Stimulated activated CD8-positive, alpha-beta memory T cell treated with anti-CD3 and anti-CD28 coated beads, Interleukin-7, amount 100 ng/mL, for 48 hours (primary cell): ENCODE data around the gene TESK2.

Experiments
- DNase-seq, 2 donors: peaks; one replicate each; pipeline ENCODE4 v3.0.0-alpha.2; 2020; ENCODE audit warnings: low read depth in 1 of 2; ENCODE audit errors: extremely low read depth in 1 of 2

TESK2 gene

GRCh38 chr1:45510972-45511527 lies 20.1 kb upstream of the TESK2 start:
- DNase-seq = no peak

- no peak for DNase-seq
Observed at GRCh38 chr1:45510036-45510971, 19.3 kb upstream of the TESK2 start.

DNA sequence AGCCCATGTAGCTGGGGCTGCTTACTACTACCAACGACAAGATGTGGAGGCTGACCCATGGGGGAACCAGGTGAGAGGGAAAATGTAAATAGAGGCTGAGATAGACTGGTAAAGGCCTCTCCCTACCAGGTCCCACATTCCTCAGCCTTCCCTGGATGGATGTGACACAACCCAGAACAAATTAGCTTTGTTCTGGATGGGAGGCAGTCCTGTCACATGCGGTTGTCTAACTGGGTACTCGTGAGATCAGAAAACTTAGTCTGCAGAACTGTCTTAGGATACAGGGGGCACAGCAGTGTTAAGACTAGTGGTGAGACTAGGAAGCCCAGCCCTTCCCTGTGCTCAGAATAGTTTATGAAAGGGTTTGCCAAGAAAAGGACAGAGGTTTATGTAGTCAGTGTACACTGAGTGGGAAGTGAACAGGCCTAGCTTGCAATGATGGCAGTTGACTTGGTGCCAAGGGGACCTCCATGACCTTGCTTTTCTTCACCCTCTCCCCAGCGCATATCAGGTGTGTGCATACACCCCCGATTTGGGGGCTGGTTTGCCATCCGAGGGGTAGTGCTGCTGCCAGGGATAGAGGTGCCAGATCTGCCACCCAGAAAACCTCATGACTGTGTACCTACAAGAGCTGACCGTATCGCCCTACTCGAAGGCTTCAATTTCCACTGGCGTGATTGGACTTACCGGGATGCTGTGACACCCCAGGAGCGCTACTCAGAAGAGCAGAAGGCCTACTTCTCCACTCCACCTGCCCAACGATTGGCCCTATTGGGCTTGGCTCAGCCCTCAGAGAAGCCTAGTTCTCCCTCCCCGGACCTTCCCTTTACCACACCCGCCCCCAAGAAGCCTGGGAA lies 17.6 kb upstream of the TESK2 start:
- no peak for DNase-seq

GRCh38 chr1:45507893-45508292 lies 16.9 kb upstream of the TESK2 start:
- DNase-seq = no peak

GRCh38 chr1:45507195-45507594 lies 16.2 kb upstream of the TESK2 start:
- DNase-seq = no peak

- DNase-seq = no peak
Observed at GRCh38 chr1:45503462-45504360, 12.7 kb upstream of the TESK2 start.

GRCh38 chr1:45501505-45501859 lies 10.5 kb upstream of the TESK2 start:
- no peak for DNase-seq

DNA sequence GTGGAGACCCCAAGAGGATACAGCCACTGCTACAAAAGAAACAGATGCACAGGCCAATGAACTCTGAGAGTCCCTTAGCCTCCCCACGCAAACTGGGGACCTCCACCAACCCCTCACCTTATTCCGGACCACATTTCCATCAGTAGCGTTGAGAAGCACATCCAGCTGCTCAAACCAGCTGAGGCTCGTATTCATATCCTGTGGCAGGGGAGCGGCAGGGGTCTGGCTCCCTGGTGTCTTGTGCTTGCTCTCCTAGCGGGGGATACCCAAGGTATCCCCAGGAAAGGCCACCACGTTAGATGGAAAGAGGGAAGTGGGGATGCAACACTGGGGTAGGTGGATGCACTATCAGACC lies 8.4 kb upstream of the TESK2 start:
- no peak for DNase-seq

DNA sequence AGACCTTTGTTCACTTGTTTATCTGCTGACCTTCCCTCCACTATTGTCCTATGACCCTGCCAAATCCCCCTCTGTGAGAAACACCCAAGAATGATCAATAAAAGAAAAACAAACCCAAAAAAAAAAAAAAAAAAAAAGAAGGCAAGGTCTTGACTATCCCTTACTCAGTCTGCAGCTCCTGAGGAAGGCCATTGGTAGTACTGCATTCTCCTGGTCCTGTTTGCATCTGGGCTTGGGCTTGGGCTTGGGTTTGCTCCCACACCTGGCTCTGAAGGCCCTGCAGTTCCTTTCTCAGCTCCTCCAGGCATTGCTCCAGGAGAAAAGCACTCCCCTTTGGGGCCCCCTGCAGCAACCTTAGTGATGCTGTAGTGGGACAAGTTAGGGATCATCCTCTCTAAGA lies 7.3 kb upstream of the TESK2 start:
- no peak for DNase-seq

GRCh38 chr1:45493116-45493697 lies 2.2 kb upstream of the TESK2 start:
- no peak for DNase-seq

DNA sequence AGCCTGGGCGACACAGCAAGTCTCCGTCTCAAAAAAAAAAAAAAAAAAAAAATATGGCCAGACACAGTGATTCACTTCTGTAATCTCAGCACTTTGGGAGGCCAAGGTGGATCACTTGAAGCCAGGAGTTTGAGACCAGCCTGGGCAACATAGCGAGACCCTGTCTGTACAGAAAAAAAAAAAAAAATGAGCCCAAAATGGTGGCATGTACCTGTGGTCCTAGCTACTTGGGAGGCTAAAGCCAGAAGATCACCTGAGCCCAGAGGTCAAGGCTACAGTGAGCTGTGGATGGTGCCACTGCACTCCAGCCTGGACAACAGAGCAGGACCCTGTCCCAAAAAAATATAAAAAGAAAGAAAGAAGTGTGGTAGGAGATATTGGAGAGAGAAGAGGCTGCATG lies 1.7 kb upstream of the TESK2 start:
- DNase-seq = no peak

DNA sequence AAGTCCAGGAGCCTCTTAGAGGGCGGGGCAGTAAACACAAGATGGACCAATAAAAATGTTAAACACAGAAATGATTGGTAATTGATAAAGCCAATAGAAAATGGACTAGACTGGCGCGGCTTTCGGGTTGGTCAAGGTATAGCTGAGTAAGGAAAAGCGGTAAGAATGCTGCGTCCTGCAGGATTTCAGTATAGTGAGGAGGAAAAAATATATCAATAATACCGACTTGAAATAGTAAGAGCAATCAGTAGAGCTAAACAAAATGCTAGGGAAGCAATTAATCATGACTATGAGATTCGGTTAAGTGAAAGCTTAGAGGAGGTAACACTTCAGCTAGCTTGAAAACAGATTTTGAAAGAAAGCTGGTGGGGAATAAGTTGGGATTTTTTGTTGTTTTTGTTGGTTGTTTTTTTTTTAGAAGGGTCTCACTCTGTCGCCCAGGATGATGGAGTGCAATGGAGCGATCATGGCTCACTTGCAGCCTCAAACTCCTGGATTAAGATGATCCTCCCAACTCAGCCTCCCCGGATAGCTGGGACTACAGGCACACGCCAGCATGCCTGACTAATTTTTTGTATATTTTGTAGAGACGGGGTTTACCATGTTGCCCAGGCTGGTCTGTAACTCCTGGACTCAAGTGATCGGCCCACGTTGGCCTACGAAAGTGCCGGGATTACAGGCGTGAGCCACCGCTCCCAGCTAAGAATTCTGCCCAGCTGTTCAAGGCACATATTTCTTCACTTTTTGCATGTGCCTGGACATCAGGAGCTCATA lies 711 bp upstream of the TESK2 start:
- no peak for DNase-seq

GRCh38 chr1:45490121-45490625 lies 790 bp downstream of the TESK2 start:
- DNase-seq = no peak

DNA sequence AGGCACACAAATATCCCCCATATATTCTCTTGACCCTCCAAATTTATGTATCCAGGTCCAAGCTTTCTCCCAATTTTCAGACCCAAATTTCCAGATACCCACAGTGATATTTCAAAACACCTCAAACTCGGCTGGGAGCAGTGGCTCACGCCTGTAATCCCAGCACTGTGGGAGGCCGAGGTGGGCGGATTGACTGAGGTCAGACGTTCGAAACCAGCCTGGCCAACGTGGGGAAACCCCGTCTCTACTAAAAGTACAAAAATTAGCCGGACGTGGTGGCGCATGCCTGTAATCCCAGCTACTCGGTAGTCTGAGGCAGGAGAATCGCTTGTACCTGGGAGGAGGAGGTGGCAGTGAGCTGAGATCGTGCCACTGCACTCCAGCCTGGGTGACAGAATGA lies 1.6 kb downstream of the TESK2 start:
- peak; percentile 20 to 37 for DNase-seq

DNA sequence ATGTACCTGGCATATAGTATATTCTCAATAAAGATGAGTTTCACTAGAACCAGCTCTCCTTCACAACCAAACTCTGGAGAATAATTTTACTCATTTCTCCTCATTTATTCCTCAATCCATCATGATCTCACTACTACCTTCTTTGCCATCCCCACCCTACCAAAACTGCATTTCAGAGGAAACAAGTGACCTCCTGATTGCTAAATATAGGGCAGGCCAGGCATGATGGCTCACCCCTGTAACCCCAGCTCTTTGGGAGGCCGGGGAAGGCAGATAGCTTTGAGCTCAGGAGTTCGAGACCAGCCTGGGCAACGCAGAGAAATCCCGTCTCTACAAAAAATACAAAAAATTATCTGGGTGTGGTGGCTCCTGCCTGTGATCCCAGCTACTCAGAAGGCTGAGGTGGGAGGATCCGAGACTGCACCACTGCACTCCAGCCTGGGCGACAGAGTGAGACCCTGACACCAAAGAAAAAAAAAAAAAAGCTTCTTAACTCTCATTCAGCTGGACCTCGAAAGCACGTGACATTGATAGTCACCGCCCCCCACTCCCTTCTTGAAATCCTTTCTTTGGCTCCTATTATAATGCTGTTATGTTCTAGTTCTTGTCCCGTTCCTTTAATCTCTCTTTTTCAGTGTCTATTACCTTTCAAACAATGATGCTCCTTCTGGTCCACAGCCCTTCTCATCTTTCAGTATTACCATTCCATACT lies 2.1 kb downstream of the TESK2 start:
- DNase-seq = no peak

DNA sequence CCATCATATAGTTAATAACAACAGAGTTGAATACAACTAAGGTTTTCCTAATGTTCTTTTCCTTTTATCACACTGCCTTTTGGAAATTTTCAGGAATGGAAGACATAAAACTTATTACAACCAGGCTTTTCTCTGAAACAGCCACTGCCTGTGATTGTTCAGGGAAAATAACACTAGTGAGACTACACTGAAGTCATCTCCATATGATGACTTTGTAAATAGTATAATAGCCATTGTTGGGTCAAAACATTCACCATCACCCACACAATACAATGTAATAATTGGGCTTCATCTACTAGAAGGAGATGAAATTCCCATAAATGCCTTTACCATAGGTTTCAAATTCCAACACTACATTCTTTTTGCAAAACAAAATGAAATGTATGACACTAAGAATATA lies 5.0 kb downstream of the TESK2 start:
- DNase-seq = no peak

DNA sequence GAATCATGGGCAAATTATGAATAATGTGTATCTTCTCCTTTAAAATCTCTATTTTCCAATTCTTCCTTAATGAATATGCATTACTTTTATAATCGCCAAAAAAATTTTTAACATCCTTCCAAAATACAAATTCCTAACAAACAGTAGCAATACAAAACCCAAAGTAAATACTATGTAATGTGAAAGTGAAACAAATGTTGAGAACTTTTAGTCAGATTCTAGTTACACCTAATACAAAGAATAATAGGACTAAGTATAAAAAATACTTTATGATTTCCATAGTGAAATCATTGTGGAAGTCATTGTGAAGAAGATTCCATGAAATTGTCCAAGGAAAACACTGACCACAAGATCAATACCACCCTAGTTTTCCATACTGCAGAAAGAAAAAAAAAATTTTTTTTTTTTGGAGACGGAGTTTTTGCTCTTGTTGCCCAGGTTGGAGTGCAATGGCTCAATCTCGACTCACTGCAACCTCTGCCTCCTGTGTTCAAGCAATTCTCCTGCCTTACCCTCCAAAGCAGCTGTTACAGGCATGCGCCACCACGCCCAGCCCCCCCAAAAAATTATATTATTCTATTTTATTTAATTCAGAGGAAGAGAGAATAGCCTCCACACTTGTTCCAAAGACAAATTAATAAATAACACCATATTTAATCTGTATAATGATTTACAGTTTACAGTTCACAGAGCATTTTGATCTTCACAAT lies 11.8 kb downstream of the TESK2 start:
- no peak for DNase-seq

- no peak for DNase-seq
Observed at GRCh38 chr1:45478121-45478814, 12.7 kb downstream of the TESK2 start.
